DOHH2 (cell line): ENCODE results near the gene FPR2.
"Not testable (repeated sequence)": the region's sequence is repeated elsewhere in the genome, so short reads cannot be mapped to it uniquely, and the experiment has no call there.

Experiments used
- H3F3A ChIP-seq: fragments of 200-600 bp; sonication (generic), shearing (Covaris generic); 2 replicates; pipeline ENCODE4 v1.6.0; 2016; ENCODE audit warnings: antibody characterized with exemption, mild to moderate bottlenecking; ENCODE audit not compliant: control insufficient read depth, insufficient read depth
- H3K27ac ChIP-seq: fragments of 200-600 bp; sonication (generic); 2 replicates; pipeline ENCODE4 v1.5.1; 2014; ENCODE audit warnings: low read depth, mild to moderate bottlenecking, low read length, moderate library complexity
- H3K27me3 ChIP-seq: fragments of 200-600 bp; sonication (generic); 2 replicates; pipeline ENCODE4 v1.6.1; 2014; ENCODE audit warnings: mild to moderate bottlenecking, low read length, mixed read lengths; ENCODE audit not compliant: control insufficient read depth
- H3K36me3 ChIP-seq: fragments of 200-600 bp; sonication (generic); 2 replicates; pipeline ENCODE4 v1.6.1; 2014; ENCODE audit warnings: mild to moderate bottlenecking, low read length, moderate library complexity, mixed read lengths; ENCODE audit not compliant: control insufficient read depth
- H3K4me1 ChIP-seq: fragments of 200-600 bp; sonication (generic); 2 replicates; pipeline ENCODE4 v1.6.1; 2014; ENCODE audit warnings: mild to moderate bottlenecking, low read length, mixed read lengths; ENCODE audit not compliant: control insufficient read depth
- H3K4me2 ChIP-seq: fragments of 200-600 bp; sonication (generic); 2 replicates; pipeline ENCODE4 v1.6.0; 2014; ENCODE audit warnings: mild to moderate bottlenecking, low read length, moderate library complexity
- H3K4me3 ChIP-seq: fragments of 200-600 bp; sonication (generic); 2 replicates; pipeline ENCODE4 v1.5.1; 2014; ENCODE audit warnings: mild to moderate bottlenecking, low read length, mixed read lengths
- H3K79me2 ChIP-seq: fragments of 200-600 bp; sonication (generic); 2 replicates; pipeline ENCODE4 v1.6.1; 2014; ENCODE audit warnings: mild to moderate bottlenecking, low read length, mixed read lengths; ENCODE audit not compliant: control insufficient read depth
- H3K9me2 ChIP-seq: fragments of 200-600 bp; sonication (generic); replicated peaks from 2 replicates; pipeline ENCODE4 v1.6.1; 2014; ENCODE audit warnings: mild to moderate bottlenecking, low read length, mixed read lengths; ENCODE audit not compliant: control insufficient read depth
- H3K9me3 ChIP-seq: fragments of 200-600 bp; sonication (generic); 2 replicates; pipeline ENCODE4 v1.6.1; 2014; ENCODE audit warnings: antibody characterized with exemption, low read length, mixed read lengths; ENCODE audit not compliant: control insufficient read depth, insufficient read depth
- H4K20me1 ChIP-seq: fragments of 200-600 bp; sonication (generic); 2 replicates; pipeline ENCODE4 v1.6.0; 2014; ENCODE audit warnings: low read depth, mild to moderate bottlenecking, antibody characterized with exemption, low read length, moderate library complexity; ENCODE audit not compliant: control insufficient read depth, insufficient read depth
- CTCF ChIP-seq: fragments of 200-600 bp; sonication (generic); IDR thresholded peaks from one replicate; pipeline ENCODE4 v1.5.1; 2014; ENCODE audit warnings: antibody characterized with exemption, mild to moderate bottlenecking, low read depth, low read length; ENCODE audit not compliant: poor library complexity, severe bottlenecking
- EZH2phosphoT487 ChIP-seq: fragments of 200-600 bp; sonication (generic); IDR thresholded peaks from 2 replicates; pipeline ENCODE4 v1.6.1; 2017; ENCODE audit warnings: borderline replicate concordance, mild to moderate bottlenecking, antibody characterized with exemption, low read length, moderate library complexity, mixed read lengths

Gene FPR2

GRCh38 chr19:51803967-51804366 is 43.0 kb downstream of the FPR2 start:
- Histone ChIP-seq H3F3A (no peaks in the 10 kb centered on the region), H3K9me2 (no peaks in the 10 kb centered on the region), H3K36me3 (no peaks in the 10 kb centered on the region), H3K9me3 (no peaks in the 10 kb centered on the region), H3K27ac (no peak overlapping the region), H3K27me3 (no peaks in the 10 kb centered on the region), H3K4me3 (no peak overlapping the region), H4K20me1 (no peaks in the 10 kb centered on the region), H3K79me2 (no peaks in the 10 kb centered on the region), H3K4me1 (no peaks in the 10 kb centered on the region), H3K4me2 (no peak overlapping the region)
- TF ChIP-seq EZH2phosphoT487 (no peak), CTCF (no peak)

GRCh38 chr19:51804789-51805188 is 43.8 kb downstream of the FPR2 start:
- not testable (repeated sequence) for H3K36me3 ChIP-seq, H3K4me1 ChIP-seq, H3K4me2 ChIP-seq, H3K79me2 ChIP-seq, H4K20me1 ChIP-seq, H3K9me2 ChIP-seq, H3K27ac ChIP-seq, H3F3A ChIP-seq, H3K27me3 ChIP-seq, H3K9me3 ChIP-seq, H3K4me3 ChIP-seq

GRCh38 chr19:51805396-51805795 is 44.4 kb downstream of the FPR2 start:
- H3K79me2 ChIP-seq, H4K20me1 ChIP-seq, H3F3A ChIP-seq, H3K9me3 ChIP-seq, H3K27ac ChIP-seq, H3K4me2 ChIP-seq, H3K4me3 ChIP-seq, H3K27me3 ChIP-seq, H3K4me1 ChIP-seq, H3K9me2 ChIP-seq, H3K36me3 ChIP-seq: not testable (repeated sequence)

- H3K9me3 ChIP-seq, H3K36me3 ChIP-seq, H3K79me2 ChIP-seq, H3F3A ChIP-seq, H3K27ac ChIP-seq, H3K9me2 ChIP-seq, H3K4me1 ChIP-seq, H3K27me3 ChIP-seq, H4K20me1 ChIP-seq, H3K4me2 ChIP-seq, H3K4me3 ChIP-seq: not testable (repeated sequence)
Measured at GRCh38 chr19:51806571-51806970, 45.6 kb downstream of the FPR2 start.

GRCh38 chr19:51807111-51807701 is 46.2 kb downstream of the FPR2 start:
- Histone ChIP-seq H3K4me1 (no peaks in the 10 kb centered on the region), H3K9me2 (no peaks in the 10 kb centered on the region), H3K4me2 (no peak overlapping the region), H3F3A (no peaks in the 10 kb centered on the region), H4K20me1 (no peaks in the 10 kb centered on the region), H3K79me2 (no peaks in the 10 kb centered on the region), H3K27me3 (no peaks in the 10 kb centered on the region), H3K36me3 (no peaks in the 10 kb centered on the region), H3K27ac (no peak overlapping the region), H3K9me3 (no peaks in the 10 kb centered on the region), H3K4me3 (no peak overlapping the region)
- TF ChIP-seq CTCF (no peak), EZH2phosphoT487 (no peak)
